ENCODE measurements around the gene NFASC.

Gene NFASC

DNA sequence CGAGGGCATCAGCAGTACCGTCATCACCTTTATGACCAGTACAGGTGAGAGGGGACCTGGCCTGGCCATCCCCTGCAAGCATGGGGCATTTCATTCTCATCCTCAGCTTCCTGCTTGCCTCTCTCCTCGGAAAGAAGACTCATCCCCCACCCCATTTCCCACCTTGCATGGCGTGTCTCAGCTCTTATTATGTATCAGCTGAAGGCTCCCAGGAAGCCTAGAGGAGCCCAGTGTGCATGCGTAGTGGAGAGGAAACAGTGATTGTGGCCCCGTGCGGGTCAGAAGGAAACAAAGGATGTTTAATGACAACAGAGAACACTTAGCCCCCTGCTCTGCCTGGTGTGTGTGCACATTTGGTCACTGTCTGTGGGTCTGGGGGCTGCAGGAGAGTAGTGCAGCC, 132.0 kb downstream of the NFASC start:
- no peak overlapping the region for H2AFZ ChIP-seq (ENCODE audit: low read depth, low read length)
- no peaks in the 10 kb centered on the region for H3K9me3 ChIP-seq (ENCODE audit: insufficient read depth, low read length)
- H3K9ac ChIP-seq (ENCODE audit: low read length): no peak overlapping the region
- no peaks in the 10 kb centered on the region for H3K36me3 ChIP-seq (replicated peaks; ENCODE audit: low read depth, low read length)
- no peaks in the 10 kb centered on the region for H4K20me1 ChIP-seq (ENCODE audit: insufficient read depth, low read length)
- H3K27ac ChIP-seq (ENCODE audit: low read length): no peak overlapping the region
- H3K4me1 ChIP-seq (ENCODE audit: low read length): peaks cover 7% of the 10 kb centered on the region
- no peaks in the 10 kb centered on the region for H3K79me2 ChIP-seq (ENCODE audit: low read length)
- TF ChIP-seq, protein P1, sequence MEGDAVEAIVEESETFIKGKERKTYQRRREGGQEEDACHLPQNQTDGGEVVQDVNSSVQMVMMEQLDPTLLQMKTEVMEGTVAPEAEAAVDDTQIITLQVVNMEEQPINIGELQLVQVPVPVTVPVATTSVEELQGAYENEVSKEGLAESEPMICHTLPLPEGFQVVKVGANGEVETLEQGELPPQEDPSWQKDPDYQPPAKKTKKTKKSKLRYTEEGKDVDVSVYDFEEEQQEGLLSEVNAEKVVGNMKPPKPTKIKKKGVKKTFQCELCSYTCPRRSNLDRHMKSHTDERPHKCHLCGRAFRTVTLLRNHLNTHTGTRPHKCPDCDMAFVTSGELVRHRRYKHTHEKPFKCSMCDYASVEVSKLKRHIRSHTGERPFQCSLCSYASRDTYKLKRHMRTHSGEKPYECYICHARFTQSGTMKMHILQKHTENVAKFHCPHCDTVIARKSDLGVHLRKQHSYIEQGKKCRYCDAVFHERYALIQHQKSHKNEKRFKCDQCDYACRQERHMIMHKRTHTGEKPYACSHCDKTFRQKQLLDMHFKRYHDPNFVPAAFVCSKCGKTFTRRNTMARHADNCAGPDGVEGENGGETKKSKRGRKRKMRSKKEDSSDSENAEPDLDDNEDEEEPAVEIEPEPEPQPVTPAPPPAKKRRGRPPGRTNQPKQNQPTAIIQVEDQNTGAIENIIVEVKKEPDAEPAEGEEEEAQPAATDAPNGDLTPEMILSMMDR (IDR thresholded peaks at IDR 0.05; ENCODE audit: low read depth, low read length): no peak
- no peak for TF ChIP-seq EZH2phosphoT487 (IDR thresholded peaks at IDR 0.05; ENCODE audit: low read depth)
- H3K4me2 ChIP-seq (ENCODE audit: low read length): no peak overlapping the region
- H3K4me3 ChIP-seq (ENCODE audit: low read length): no peak overlapping the region
- H3K27me3 ChIP-seq (ENCODE audit: low read depth, low read length): peaks cover 63% of the 10 kb centered on the region

DNA sequence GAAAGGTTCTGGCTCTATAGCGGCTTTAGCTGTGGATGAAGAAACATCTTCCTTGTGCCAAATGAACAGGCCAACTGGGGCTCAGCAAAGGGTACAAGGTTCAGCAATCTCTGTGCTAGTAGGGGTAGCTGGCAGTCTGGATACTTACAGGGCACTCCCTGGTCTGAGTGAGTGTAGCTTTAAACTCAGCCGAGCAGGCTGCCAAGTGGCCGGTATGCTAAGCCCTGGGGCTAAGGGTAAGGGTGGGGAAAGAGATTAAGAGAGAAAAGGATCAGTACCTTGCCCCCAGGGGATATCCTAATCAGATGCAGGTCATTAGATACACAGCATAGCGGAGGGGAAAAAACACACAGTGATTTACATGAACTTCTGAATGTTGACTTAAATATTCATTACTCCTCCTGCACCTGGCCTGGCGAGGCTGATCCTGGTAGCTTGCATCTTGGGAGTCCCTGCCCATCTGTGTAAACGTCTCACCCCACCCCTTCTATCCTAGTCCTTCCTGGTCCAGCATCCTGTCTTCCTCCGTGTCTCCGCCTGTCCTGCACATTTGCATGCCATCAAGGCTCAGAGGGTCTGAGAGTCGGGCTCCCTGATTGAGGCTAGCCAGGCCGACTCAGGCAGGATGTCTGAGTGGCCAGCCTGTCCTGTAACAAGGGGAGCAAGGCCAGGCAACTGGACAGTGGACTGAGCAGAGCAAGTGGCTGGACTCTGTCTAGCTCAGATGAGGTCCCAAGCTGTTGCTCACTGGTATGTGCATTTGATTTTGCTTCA, 132.9 kb downstream of the NFASC start:
- Histone ChIP-seq H3K4me3 (ENCODE audit: low read length) (no peak overlapping the region), H3K27ac (ENCODE audit: low read length) (no peak overlapping the region), H3K9ac (ENCODE audit: low read length) (no peak overlapping the region), H3K4me1 (ENCODE audit: low read length) (peaks cover 7% of the 10 kb centered on the region), H3K79me2 (ENCODE audit: low read length) (no peaks in the 10 kb centered on the region), H2AFZ (ENCODE audit: low read depth, low read length) (no peak overlapping the region), H3K36me3 (replicated peaks; ENCODE audit: low read depth, low read length) (no peaks in the 10 kb centered on the region), H3K27me3 (ENCODE audit: low read depth, low read length) (peaks cover 67% of the 10 kb centered on the region), H4K20me1 (ENCODE audit: insufficient read depth, low read length) (no peaks in the 10 kb centered on the region), H3K4me2 (ENCODE audit: low read length) (no peak overlapping the region), H3K9me3 (ENCODE audit: insufficient read depth, low read length) (no peaks in the 10 kb centered on the region)
- TF ChIP-seq, protein P1 (IDR thresholded peaks at IDR 0.05; ENCODE audit: low read depth, low read length): no peak
- TF ChIP-seq EZH2phosphoT487 (IDR thresholded peaks at IDR 0.05; ENCODE audit: low read depth): no peak

DNA sequence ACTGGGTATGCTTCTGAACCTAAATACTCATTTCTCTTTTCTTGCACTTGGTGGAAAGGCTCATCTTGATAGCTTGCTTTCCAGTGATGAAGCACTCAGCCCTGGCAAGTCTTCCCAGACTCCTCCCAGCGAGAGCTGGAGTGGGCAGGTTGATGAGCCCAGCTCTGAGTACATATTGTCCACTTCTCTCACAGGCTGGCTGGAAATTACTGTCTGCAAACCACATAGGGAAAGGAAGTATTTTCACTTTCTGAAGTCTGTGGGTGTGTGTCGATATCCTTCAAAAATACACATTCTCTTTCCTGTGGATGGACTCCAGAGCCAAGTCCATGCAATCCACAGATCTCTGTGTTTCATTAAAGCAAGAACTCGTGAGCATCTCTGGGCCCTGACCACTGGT, 133.7 kb downstream of the NFASC start:
- TF ChIP-seq EZH2phosphoT487 (IDR thresholded peaks at IDR 0.05; ENCODE audit: low read depth): no peak
- TF ChIP-seq, protein P1 (IDR thresholded peaks at IDR 0.05; ENCODE audit: low read depth, low read length): no peak
- Histone ChIP-seq H4K20me1 (ENCODE audit: insufficient read depth, low read length) (no peaks in the 10 kb centered on the region), H3K9me3 (ENCODE audit: insufficient read depth, low read length) (no peaks in the 10 kb centered on the region), H3K4me3 (ENCODE audit: low read length) (no peak overlapping the region), H3K27ac (ENCODE audit: low read length) (no peak overlapping the region), H3K4me2 (ENCODE audit: low read length) (no peak overlapping the region), H3K9ac (ENCODE audit: low read length) (no peak overlapping the region), H3K36me3 (replicated peaks; ENCODE audit: low read depth, low read length) (no peaks in the 10 kb centered on the region), H2AFZ (ENCODE audit: low read depth, low read length) (no peak overlapping the region), H3K27me3 (ENCODE audit: low read depth, low read length) (peaks cover 67% of the 10 kb centered on the region), H3K4me1 (ENCODE audit: low read length) (peaks cover 7% of the 10 kb centered on the region), H3K79me2 (ENCODE audit: low read length) (no peaks in the 10 kb centered on the region)

DNA sequence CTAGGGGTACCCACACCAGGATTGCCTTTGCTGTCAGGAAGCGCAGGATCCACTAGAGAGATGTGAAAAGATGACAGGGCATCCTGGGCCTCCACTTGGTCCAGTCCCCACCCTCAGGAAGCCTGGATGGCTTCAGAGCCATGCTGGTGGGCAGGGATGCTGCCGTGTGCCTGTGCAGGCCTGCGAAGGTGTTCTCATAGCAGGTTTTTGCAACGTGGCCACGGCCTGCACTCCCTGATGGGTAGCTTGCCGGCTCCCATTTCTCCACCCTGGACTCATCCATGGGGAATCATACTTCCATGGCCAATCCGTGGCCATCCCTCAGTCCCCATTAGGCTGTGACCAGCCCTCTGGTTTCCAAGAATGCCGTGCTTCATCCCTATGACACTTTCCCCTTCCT, 138.2 kb downstream of the NFASC start:
- Histone ChIP-seq H3K4me3 (ENCODE audit: low read length) (no peak overlapping the region), H3K27ac (ENCODE audit: low read length) (no peak overlapping the region), H3K27me3 (ENCODE audit: low read depth, low read length) (peaks cover 57% of the 10 kb centered on the region)

More for the DNA sequence above, 138.2 kb downstream of the NFASC start:
- no peaks in the 10 kb centered on the region for H3K79me2 ChIP-seq (ENCODE audit: low read length)
- H3K4me2 ChIP-seq (ENCODE audit: low read length): no peak overlapping the region
- H3K9me3 ChIP-seq (ENCODE audit: insufficient read depth, low read length): no peaks in the 10 kb centered on the region
- no peaks in the 10 kb centered on the region for H3K4me1 ChIP-seq (ENCODE audit: low read length)
- no peak overlapping the region for H3K9ac ChIP-seq (ENCODE audit: low read length)
- no peaks in the 10 kb centered on the region for H3K36me3 ChIP-seq (replicated peaks; ENCODE audit: low read depth, low read length)
- H2AFZ ChIP-seq (ENCODE audit: low read depth, low read length): no peak overlapping the region
- H4K20me1 ChIP-seq (ENCODE audit: insufficient read depth, low read length): no peaks in the 10 kb centered on the region
- no peak for TF ChIP-seq EZH2phosphoT487 (IDR thresholded peaks at IDR 0.05; ENCODE audit: low read depth)
- TF ChIP-seq, protein P1 (IDR thresholded peaks at IDR 0.05; ENCODE audit: low read depth, low read length): no peak
